PFSK-1 (cell line): Measurements from ENCODE around the gene POLR3F. TPM values are rescaled to one million over a fixed set of nuclear protein-coding genes. Genes with fewer than 3 reads are reported as not detected.

Experiments
- FOXP2 ChIP-seq: optimal IDR thresholded peaks from 2 replicates; pipeline ENCODE3; 2011; ENCODE audit warnings: borderline replicate concordance, control low read depth, inconsistent platforms; ENCODE audit not compliant: insufficient read depth; ENCODE audit errors: extremely low read length, extremely low read depth
- POLR2AphosphoS5 ChIP-seq: IDR thresholded peaks from 2 replicates; pipeline ENCODE4 v1.6.1; 2012; ENCODE audit warnings: low read depth, mild to moderate bottlenecking, control low read depth, low read length, moderate library complexity
- REST ChIP-seq, 2 experiments: IDR thresholded peaks; 2 replicates each; pipeline versions ENCODE4 v1.6.1 to v1.8.0; 2011 to 2012; ENCODE audit warnings: low read depth in 2 of 2, low read length in 2 of 2, control low read depth in 1 of 2, inconsistent platforms in 1 of 2, mild to moderate bottlenecking in 1 of 2, moderate library complexity in 1 of 2; ENCODE audit not compliant: insufficient read depth in 1 of 2
- SIN3A ChIP-seq: IDR thresholded peaks from 2 replicates; pipeline ENCODE4 v1.6.1; 2012; ENCODE audit warnings: mild to moderate bottlenecking, low read length, moderate library complexity, borderline replicate concordance; ENCODE audit not compliant: insufficient read depth
- TAF1 ChIP-seq: IDR thresholded peaks from 2 replicates; pipeline ENCODE4 v1.6.1; 2012; ENCODE audit warnings: low read length, control low read depth, borderline replicate concordance; ENCODE audit not compliant: insufficient read depth
- polyA plus RNA-seq: library from polyadenylated mRNA; unstranded; fragments of >200 nt; gene quantifications from one replicate; pipeline ENCODE4 v1.2.1, GENCODE V29; 2012; ENCODE audit warnings: low read depth, missing spikeins; ENCODE audit not compliant: insufficient read length

POLR3F gene
- 9.5 TPM for polyA plus RNA-seq

DNA sequence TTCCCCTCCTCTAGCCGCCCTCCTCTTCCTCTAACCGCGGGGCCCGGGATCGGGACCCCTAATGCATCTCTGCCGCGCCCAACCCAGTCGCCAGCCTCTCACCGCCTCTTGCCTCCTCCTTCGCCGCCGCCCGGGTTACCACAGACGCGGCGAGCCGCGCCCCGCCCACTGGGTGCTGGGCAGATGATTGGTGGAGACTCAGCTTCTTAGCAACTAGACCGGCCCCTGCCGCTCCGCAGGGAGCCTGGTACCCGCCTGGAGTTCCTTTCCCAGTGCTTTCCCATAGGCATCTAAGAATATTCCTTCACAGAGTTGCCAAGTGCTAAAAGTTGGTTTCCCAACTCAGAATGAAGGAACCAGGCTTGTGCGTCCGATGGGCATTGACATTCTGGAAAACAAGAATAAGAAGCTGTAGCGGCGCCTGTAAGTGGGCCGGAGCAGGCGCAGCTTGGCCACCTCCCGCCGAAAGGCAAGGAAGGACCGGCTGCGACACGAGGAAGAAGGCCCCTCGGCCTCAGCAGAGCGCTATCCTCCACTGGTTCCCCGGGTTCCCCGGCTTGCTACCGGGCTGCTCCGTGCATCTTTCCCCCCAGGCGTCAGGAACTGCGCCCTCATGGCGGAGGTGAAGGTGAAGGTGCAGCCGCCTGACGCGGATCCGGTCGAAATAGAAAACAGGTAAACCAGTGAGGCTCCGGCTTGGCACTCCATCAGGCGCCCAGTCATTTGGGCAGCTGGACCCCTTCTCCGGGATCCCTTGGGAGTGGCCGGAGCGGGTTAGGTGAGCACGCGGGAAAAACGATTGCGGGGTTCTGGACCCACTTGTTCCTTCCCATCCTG is at the start of gene POLR3F, which contains the start of gene DZANK1:
TSS of gene POLR3F (plus strand) at position 497 of the 837 bp plus-strand sequence. CDS start at position 614, 117 bp downstream.
TSS of gene DZANK1 (minus strand) at position 137 of the 837 bp plus-strand sequence. CDS start 1,672 bp downstream, outside the sequence.
- TF ChIP-seq SIN3A (peak; percentile 89; the same call in 1 of the 2 replicates), POLR2AphosphoS5 (peak; percentile 64; the same call in 1 of the 2 replicates), TAF1 (peak; percentile 41; the same call in 1 of the 2 replicates), REST (IDR thresholded peaks at IDR 0.05; ENCODE audit: insufficient read depth in 1 of 2, low read depth in 2 of 2, low read length in 2 of 2) (no peak), FOXP2 (no peak)

DNA sequence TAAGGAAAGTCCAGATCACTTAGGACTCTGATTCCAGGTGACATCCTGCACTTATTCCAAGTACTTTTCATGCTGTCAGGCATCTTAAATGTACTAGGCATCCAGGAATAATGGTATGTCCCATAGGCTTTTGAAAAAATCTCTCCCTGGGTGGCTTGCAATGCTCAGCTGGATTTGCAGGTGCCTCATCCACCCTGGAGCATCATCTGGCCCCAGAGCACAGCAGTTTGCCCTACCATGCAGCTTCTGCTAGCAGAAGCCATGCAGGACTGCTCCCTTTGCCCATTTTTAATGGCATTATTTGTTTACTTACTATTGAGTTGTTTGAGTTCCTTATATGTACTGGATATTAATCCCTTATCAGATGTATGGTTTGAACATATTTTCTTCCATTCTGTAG is 45.6 kb upstream of the POLR3F start:
- TF ChIP-seq POLR2AphosphoS5 (no peak), TAF1 (no peak), REST (IDR thresholded peaks at IDR 0.05; ENCODE audit: insufficient read depth in 1 of 2, low read depth in 2 of 2, low read length in 2 of 2) (no peak), SIN3A (no peak), FOXP2 (no peak)

DNA sequence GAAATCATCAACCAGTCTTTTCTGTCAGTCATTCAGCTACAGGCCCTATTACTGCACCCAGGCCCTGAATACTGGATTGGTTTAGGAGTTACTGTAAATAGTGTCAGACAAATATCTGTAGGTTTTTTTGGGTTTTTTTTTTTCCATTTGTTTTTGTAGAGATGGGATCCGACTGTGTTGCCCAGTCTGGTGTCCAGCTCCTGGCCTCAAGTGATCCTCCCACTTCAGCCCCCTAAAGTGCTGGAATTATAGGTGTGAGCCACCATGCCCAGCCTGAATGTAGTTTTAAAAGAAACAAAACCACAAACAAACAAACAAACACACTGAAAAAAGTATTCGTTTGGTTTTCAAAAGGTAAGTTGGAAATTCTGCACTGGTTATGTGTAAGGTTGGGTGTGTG is 40.0 kb upstream of the POLR3F start:
- TF ChIP-seq TAF1 (no peak), REST (IDR thresholded peaks at IDR 0.05; ENCODE audit: insufficient read depth in 1 of 2, low read depth in 2 of 2, low read length in 2 of 2) (no peak), FOXP2 (no peak), POLR2AphosphoS5 (no peak), SIN3A (no peak)

DNA sequence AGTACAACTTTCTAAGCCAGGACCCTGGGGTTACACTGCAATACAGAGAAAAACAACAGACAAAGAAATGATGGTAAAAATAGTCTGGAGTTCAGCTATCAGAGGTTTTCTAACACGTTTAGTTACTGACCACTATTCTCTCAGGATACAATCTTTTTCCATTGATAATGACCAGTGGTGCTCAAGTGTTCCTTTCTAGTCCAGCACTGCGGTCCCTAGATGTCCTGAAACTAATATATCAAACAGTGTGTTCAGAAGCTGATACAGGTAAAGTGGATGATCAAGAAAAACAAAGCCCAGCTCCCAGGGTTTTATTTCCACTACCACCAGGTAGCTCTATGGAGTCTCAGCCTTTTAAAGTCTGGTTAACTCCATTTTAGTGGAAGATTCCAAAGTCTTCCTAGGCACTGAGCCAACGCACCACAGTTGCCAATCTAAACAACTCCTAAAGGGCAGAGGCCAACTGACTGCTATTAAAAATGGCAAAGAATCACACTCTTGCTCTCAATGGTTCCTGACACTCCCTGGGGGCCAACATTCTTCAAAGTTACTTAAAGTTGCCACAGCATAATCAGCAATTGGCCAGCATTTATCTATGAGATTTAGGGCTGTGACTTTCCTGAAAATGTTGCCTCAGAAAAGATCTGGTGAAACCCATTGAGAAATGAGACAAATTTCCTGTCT is 38.6 kb upstream of the POLR3F start:
- TF ChIP-seq TAF1 = no peak
- TF ChIP-seq REST (IDR thresholded peaks at IDR 0.05; ENCODE audit: insufficient read depth in 1 of 2, low read depth in 2 of 2, low read length in 2 of 2) = no peak
- TF ChIP-seq SIN3A = no peak
- no peak for TF ChIP-seq FOXP2
- no peak for TF ChIP-seq POLR2AphosphoS5
